ENCODE results near the gene SFXN5.

GRCh38 chr2:72985136-72985535, 86.4 kb downstream of the SFXN5 start:
- TF ChIP-seq CTCF (IDR thresholded peaks at IDR 0.05) (no peak), POLR2A (IDR thresholded peaks at IDR 0.05) (no peak), POLR2AphosphoS5 (IDR thresholded peaks at IDR 0.05) (no peak)
